SK-N-SH treated with all-trans-retinoic acid at 6 μM for 48 hours (cell line): Measurements from ENCODE around the gene RNF157.

Experiments used
- ATAC-seq: fragments of 200-7000 bp; cut with Tn5 transposase; 3 replicates; pipeline ENCODE4 v1.9.1; 2020; ENCODE audit warnings: mild to moderate bottlenecking, moderate library complexity
- ARNTL ChIP-seq: fragments of 450-650 bp; formaldehyde crosslinking; IDR thresholded peaks from 2 replicates; pipeline ENCODE4 v1.5.0; 2020; ENCODE audit warnings: low read depth, mild to moderate bottlenecking, moderate library complexity, borderline replicate concordance
- BACH2 ChIP-seq: fragments of 250-450 bp; sonication (Bioruptor Pico); IDR thresholded peaks from 2 replicates; pipeline ENCODE4 v1.9.0; 2021; ENCODE audit warnings: mild to moderate bottlenecking, borderline replicate concordance
- CREB5 ChIP-seq: fragments of 250-450 bp; sonication (Bioruptor Pico); IDR thresholded peaks from 2 replicates; pipeline ENCODE4 v1.5.1; 2020; ENCODE audit warnings: low read depth, mild to moderate bottlenecking, moderate library complexity
- CSDC2 ChIP-seq: fragments of 250-450 bp; sonication (Bioruptor Pico); IDR thresholded peaks from 2 replicates; pipeline ENCODE4 v1.5.0; 2020; ENCODE audit warnings: mild to moderate bottlenecking, moderate library complexity
- CSRNP3 ChIP-seq: fragments of 250-450 bp; sonication (Bioruptor Pico); IDR thresholded peaks from 2 replicates; pipeline ENCODE4 v1.5.1; 2021; ENCODE audit warnings: mild to moderate bottlenecking, moderate library complexity
- ESRRG ChIP-seq: fragments of 250-450 bp; sonication (Bioruptor Pico); IDR thresholded peaks from 2 replicates; pipeline ENCODE4 v1.6.1; 2021; ENCODE audit warnings: mild to moderate bottlenecking
- GLIS3 ChIP-seq: fragments of 250-450 bp; sonication (Bioruptor Pico); IDR thresholded peaks from 2 replicates; pipeline ENCODE4 v1.5.0; 2020; ENCODE audit warnings: mild to moderate bottlenecking, moderate library complexity
- ISL1 ChIP-seq: fragments of 250-450 bp; sonication (Bioruptor Pico); IDR thresholded peaks from 2 replicates; pipeline ENCODE4 v2.1.2; 2022; ENCODE audit warnings: mild to moderate bottlenecking, moderate library complexity
- OSR1 ChIP-seq: fragments of 250-450 bp; sonication (Bioruptor Pico); IDR thresholded peaks from 2 replicates; pipeline ENCODE4 v1.8.0; 2022; ENCODE audit warnings: moderate library complexity, mild to moderate bottlenecking, inconsistent platforms
- PATZ1 ChIP-seq: fragments of 250-450 bp; sonication (Bioruptor Pico); IDR thresholded peaks from 2 replicates; pipeline ENCODE4 v1.8.0; 2020; ENCODE audit warnings: mild to moderate bottlenecking, moderate library complexity, borderline replicate concordance
- POU6F1 ChIP-seq: fragments of 250-450 bp; sonication (Bioruptor Pico); IDR thresholded peaks from 2 replicates; pipeline ENCODE4 v1.8.0; 2021; ENCODE audit warnings: low read depth, mild to moderate bottlenecking, moderate library complexity, borderline replicate concordance
- RARB ChIP-seq: fragments of 250-450 bp; sonication (Bioruptor Pico); IDR thresholded peaks from 2 replicates; pipeline ENCODE4 v1.8.0; 2021; ENCODE audit warnings: mild to moderate bottlenecking, moderate library complexity
- SNAI2 ChIP-seq: fragments of 250-450 bp; sonication (Bioruptor Pico); IDR thresholded peaks from 2 replicates; pipeline ENCODE4 v1.5.0; 2020; ENCODE audit warnings: mild to moderate bottlenecking, moderate library complexity
- TCF4 ChIP-seq: fragments of 250-450 bp; sonication (Bioruptor Pico); IDR thresholded peaks from 2 replicates; pipeline ENCODE4 v1.8.0; 2021; ENCODE audit warnings: mild to moderate bottlenecking, moderate library complexity, borderline replicate concordance
- TOX ChIP-seq: fragments of 250-450 bp; sonication (Bioruptor Pico); IDR thresholded peaks from 2 replicates; pipeline ENCODE4 v1.8.0; 2021; ENCODE audit warnings: mild to moderate bottlenecking, moderate library complexity, borderline replicate concordance
- ZC3H10 ChIP-seq: fragments of 250-450 bp; sonication (Bioruptor Pico); IDR thresholded peaks from 2 replicates; pipeline ENCODE4 v1.5.1; 2021; ENCODE audit warnings: mild to moderate bottlenecking, moderate library complexity
- ZFP3 ChIP-seq: fragments of 250-450 bp; sonication (Bioruptor Pico); IDR thresholded peaks from 2 replicates; pipeline ENCODE4 v1.5.0; 2020; ENCODE audit warnings: mild to moderate bottlenecking, moderate library complexity
- ZFP30 ChIP-seq: fragments of 450-650 bp; formaldehyde crosslinking; IDR thresholded peaks from 2 replicates; pipeline ENCODE4 v1.5.0; 2022; ENCODE audit warnings: mild to moderate bottlenecking, moderate library complexity
- ZNF565 ChIP-seq: fragments of 450-650 bp; formaldehyde crosslinking; conservative IDR thresholded peaks from 2 replicates; pipeline ENCODE4 v1.5.0; 2020; ENCODE audit warnings: low read depth, mild to moderate bottlenecking, moderate library complexity
- ZNF70 ChIP-seq: fragments of 450-650 bp; formaldehyde crosslinking; IDR thresholded peaks from 2 replicates; pipeline ENCODE4 v1.5.0; 2020; ENCODE audit warnings: mild to moderate bottlenecking, moderate library complexity
- ZNF8 ChIP-seq: fragments of 450-650 bp; formaldehyde crosslinking; IDR thresholded peaks from 2 replicates; pipeline ENCODE4 v1.5.0; 2020; ENCODE audit warnings: mild to moderate bottlenecking, moderate library complexity
- TF ChIP-seq, protein P1 (sequence below): fragments of 250-450 bp; sonication (Bioruptor Pico); IDR thresholded peaks from 2 replicates; pipeline ENCODE4 v1.5.0; 2020; ENCODE audit warnings: mild to moderate bottlenecking, moderate library complexity

Gene RNF157

DNA sequence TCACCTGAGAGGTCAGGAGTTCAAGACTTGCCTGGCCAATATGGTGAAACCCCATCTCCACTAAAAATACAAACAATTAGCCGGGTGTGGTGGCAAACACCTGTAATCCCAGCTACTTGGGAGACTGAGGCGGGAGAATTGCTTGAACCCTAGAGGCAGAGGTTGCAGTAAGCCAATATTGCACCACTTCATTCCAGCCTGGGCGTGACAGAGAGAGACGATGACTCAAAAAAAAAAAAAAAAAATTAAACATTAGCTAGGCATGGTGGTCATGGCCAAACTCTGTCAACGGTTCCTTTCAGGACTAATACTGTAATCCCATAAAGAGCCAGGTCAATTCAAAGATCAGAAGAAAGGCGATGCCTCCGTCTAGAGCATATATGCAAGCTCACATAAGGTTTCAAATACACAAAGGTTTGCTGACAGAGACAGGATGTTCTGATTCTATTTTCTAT is 2.4 kb downstream of the RNF157 start:
- ATAC-seq, result no peak
- TF ChIP-seq ESRRG (CRISPR knock-in tag) (no peak), BACH2 (CRISPR knock-in tag) (no peak), CREB5 (CRISPR knock-in tag) (no peak), GLIS3 (no peak), ZNF565 (CRISPR knock-in tag) (no peak), CSDC2 (CRISPR knock-in tag) (no peak)

GRCh38 chr17:76236603-76237002 is 3.7 kb downstream of the RNF157 start:
- TF ChIP-seq SNAI2 (CRISPR knock-in tag) (no peak), OSR1 (CRISPR knock-in tag) (no peak), ISL1 (CRISPR knock-in tag) (no peak), ZC3H10 (no peak), RARB (no peak), ZFP3 (CRISPR knock-in tag) (no peak), PATZ1 (no peak), TCF4 (CRISPR knock-in tag) (no peak), ZFP30 (CRISPR knock-in tag) (no peak), ZNF8 (CRISPR knock-in tag) (no peak), CSDC2 (CRISPR knock-in tag) (no peak), POU6F1 (CRISPR knock-in tag) (no peak), ARNTL (CRISPR knock-in tag) (no peak), ZNF70 (CRISPR knock-in tag) (no peak), TOX (CRISPR knock-in tag) (no peak), CSRNP3 (CRISPR knock-in tag) (no peak), GLIS3 (no peak), CREB5 (CRISPR knock-in tag) (no peak)
- TF ChIP-seq, protein P1, sequence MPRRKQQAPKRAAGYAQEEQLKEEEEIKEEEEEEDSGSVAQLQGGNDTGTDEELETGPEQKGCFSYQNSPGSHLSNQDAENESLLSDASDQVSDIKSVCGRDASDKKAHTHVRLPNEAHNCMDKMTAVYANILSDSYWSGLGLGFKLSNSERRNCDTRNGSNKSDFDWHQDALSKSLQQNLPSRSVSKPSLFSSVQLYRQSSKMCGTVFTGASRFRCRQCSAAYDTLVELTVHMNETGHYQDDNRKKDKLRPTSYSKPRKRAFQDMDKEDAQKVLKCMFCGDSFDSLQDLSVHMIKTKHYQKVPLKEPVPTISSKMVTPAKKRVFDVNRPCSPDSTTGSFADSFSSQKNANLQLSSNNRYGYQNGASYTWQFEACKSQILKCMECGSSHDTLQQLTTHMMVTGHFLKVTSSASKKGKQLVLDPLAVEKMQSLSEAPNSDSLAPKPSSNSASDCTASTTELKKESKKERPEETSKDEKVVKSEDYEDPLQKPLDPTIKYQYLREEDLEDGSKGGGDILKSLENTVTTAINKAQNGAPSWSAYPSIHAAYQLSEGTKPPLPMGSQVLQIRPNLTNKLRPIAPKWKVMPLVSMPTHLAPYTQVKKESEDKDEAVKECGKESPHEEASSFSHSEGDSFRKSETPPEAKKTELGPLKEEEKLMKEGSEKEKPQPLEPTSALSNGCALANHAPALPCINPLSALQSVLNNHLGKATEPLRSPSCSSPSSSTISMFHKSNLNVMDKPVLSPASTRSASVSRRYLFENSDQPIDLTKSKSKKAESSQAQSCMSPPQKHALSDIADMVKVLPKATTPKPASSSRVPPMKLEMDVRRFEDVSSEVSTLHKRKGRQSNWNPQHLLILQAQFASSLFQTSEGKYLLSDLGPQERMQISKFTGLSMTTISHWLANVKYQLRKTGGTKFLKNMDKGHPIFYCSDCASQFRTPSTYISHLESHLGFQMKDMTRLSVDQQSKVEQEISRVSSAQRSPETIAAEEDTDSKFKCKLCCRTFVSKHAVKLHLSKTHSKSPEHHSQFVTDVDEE (CRISPR knock-in tag), result no peak
- no peak for ATAC-seq
